HG03280 (cell line): ENCODE data around the gene CD274.
"Not testable (repeated sequence)": the region's sequence is repeated elsewhere in the genome, so short reads cannot be mapped to it uniquely, and the experiment has no call there.

ENCODE experiments used
- ATAC-seq: cut with Tn5 transposase; IDR thresholded peaks from one replicate; pipeline ENCODE4 v1.9.1; 2021; ENCODE audit warnings: mild to moderate bottlenecking, moderate library complexity; ENCODE audit not compliant: unreplicated experiment

CD274 gene

GRCh38 chr9:5493679-5494511, 43.6 kb downstream of the CD274 start:
- ATAC-seq: peak; percentile 83

- ATAC-seq: not testable (repeated sequence)
These were observed 44.4 kb downstream of the CD274 start for GRCh38 chr9:5494765-5495164.

GRCh38 chr9:5499157-5499556, 48.8 kb downstream of the CD274 start:
- no peak for ATAC-seq

- ATAC-seq: no peak
These were observed 49.6 kb downstream of the CD274 start for GRCh38 chr9:5499889-5500398.

GRCh38 chr9:5500441-5501235, 50.3 kb downstream of the CD274 start:
- no peak for ATAC-seq

GRCh38 chr9:5502553-5502952, 52.2 kb downstream of the CD274 start:
- no peak for ATAC-seq

DNA sequence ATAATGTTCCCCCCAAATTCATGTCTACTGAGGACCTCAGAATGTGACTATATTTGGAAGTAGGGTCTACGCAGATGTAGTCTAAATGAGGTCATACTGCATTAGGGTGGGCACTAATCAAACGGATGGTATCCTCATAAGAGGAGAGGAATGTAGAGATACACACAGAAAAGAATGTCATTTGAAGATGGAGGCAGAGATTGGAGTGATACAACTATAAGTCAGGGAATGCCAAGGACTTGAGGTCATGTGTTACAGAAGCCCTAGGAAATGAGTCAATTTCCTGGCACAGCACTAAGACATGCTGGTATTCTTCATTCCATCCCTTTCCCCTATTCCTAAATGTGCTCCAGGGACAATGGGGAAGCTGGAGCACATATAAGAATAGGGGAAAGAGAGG, 59.2 kb downstream of the CD274 start:
- no peak for ATAC-seq

GRCh38 chr9:5510360-5510931, 60.1 kb downstream of the CD274 start, which contains the start of gene PDCD1LG2:
Gene PDCD1LG2, plus strand, starts transcription at chr9:5510531. Its CDS starts 12,016 bp downstream, at chr9:5522547.
- peak; percentile 71 for ATAC-seq

GRCh38 chr9:5510989-5511388, 60.6 kb downstream of the CD274 start:
- no peak for ATAC-seq

DNA sequence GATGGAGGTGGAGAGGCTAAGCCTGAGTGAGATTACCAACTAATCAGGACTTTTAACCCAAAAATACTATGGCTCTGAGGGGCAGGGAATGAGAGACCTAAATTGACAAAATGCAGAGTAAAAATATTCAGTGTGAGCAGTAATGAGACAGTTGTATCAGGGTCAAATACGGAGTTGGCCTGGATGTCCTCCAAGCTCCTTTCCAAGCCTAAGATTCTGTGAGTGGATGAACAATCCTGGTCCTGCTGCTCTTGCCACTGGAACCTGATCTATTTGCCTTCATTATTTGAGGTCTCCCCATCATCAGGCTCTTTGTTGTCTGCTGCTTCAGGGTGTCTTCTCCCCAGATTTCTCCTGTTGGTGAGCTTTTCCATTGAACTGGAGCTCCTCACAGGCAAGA, 61.1 kb downstream of the CD274 start:
- ATAC-seq: no peak

GRCh38 chr9:5511935-5512580, 61.7 kb downstream of the CD274 start:
- ATAC-seq: no peak

- no peak for ATAC-seq
These were observed 62.5 kb downstream of the CD274 start for GRCh38 chr9:5512658-5513452.

GRCh38 chr9:5513966-5514616, 63.7 kb downstream of the CD274 start:
- no peak for ATAC-seq

DNA sequence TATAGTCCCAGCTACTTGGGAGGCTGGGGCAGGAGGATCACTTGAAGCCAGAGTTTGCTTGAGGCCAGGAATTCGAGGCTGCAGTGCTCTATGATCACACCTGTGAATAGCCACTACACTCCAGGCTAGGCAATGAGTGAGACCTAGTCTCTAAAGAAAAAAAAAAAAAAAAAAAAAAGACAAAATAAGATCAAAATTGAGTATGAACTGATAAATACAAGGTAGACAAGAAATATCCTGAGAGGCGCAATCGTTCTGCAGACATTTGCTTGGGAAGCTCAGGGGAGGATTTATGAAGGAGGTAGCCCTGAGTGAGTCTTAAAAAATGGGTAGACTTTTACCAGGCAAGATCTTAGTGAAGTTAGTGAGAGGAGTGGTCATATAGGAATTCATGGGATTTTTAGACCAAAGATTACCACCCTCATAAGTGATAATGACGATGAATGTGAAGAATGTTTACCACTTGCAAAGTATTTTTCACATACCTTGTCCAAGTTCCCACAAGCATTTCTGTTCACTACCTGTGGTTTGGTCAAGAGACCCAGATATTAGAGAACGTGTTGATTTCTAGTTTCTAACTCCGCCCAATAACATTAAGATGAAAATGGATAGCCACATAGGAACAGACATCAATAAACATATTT, 64.4 kb downstream of the CD274 start:
- no peak for ATAC-seq

- no peak for ATAC-seq
These were observed 64.9 kb downstream of the CD274 start for GRCh38 chr9:5515261-5515650.

DNA sequence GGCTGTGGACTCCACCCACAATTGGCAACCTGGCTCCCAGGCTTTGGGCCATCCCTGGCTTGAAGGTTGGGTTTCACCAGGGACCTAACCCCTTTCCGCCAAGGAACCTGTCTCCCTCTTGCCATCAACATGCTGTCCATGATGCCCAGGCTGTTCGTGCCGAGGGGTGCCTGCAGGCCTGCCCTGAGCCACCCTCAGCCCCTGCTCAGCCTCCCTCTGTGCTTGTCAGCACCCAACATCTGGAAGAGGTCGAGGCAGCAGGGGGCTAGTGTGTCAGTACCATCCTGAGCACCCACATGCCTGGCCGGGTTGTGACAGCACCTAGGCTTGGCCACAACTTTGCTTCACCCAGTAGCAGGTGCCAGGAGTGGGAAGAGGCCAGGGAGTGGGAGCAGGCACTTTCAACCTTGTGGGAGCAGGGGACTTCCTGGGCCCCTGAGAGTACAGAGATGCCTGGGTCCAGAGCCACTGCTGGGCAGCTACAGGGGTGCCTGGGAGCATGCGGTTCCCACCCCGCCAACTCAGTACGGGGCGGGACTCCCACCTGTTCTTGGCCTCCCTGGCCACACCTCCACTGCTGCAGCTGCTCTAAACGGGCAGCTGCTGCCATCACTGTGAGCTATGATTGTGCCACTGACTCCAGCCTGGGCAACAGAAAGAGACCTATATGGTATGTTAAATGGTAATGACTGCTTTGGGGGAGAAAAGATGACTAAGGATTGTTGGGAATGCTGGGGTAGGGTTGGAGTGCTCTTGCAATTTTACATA, 66.3 kb downstream of the CD274 start:
- no peak for ATAC-seq

DNA sequence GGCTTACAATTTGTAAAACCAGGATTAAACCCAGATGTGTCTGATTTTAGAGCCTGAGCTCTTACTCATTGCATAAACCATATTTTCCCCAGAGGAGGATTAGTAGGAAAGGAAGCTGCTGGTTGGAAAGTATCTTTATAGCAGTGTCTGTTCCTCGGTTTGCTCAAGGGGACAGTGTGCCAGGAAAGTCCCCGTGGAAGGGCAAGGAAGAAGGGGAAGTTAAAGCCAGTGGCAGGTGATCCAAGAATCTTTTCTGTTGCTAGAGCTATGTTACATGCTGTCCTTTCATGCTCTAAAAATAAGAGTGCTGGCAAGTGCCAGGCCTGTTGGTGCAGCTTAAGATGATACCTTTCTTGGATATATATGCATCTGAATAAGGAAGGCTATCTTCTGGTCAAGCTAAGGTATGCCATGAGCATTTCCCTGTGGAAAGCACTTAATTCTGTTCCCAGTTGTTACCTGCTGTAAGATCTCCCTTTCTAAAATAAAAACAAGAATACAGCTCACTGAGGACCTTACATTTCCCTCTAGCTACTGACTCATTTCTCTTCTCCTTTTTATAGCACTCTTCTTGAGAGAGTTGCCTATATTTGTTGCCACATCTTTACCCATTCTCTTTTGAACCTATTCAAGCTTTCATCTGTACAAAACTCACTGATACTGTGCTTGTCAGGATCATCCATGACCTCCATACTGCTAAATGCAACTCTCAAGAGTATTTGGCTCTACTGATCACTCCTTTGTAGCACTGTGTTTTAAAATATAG, 68.0 kb downstream of the CD274 start:
- peak; percentile 62 for ATAC-seq

DNA sequence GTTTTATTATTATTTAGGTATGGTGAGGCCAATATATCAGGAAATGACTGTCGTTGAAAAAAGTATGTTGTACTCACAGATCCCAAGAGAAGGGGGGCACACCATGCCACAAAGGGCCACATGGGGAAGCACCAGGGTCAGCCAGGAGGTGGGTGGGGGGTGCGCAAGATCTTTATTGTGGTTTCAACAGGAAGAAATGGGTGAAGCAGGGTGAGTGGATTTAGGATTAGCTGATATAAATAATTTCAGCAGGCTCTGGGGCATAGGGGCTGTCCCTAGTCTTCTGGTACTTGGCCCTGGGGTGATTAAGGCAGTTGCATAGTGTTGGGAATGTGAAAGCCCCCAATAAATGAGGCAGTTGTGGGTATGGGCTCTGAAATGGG, 68.6 kb downstream of the CD274 start:
- no peak for ATAC-seq
